SJSA1 (cell line): ENCODE results near the gene ANXA3. TPM values are rescaled to one million over a fixed set of nuclear protein-coding genes. Genes with fewer than 3 reads are reported as not detected.
"Not testable (repeated sequence)": the region's sequence is repeated elsewhere in the genome, so short reads cannot be mapped to it uniquely, and the experiment has no call there.

Experiments used
- DNase-seq, 2 experiments: peaks; one replicate each; pipeline ENCODE4 v3.0.0-alpha.2; 2015 to 2020; ENCODE audit warnings: low spot score in 2 of 2, low read depth in 1 of 2
- H3K27ac ChIP-seq: fragments of 250-450 bp; sonication (Bioruptor Pico); 2 replicates; pipeline ENCODE4 v1.5.1; 2020; ENCODE audit warnings: mild to moderate bottlenecking, moderate library complexity
- H3K27me3 ChIP-seq: fragments of 250-450 bp; sonication (Bioruptor Pico); replicated peaks from 2 replicates; pipeline ENCODE4 v1.5.1; 2020; ENCODE audit warnings: mild to moderate bottlenecking, moderate library complexity
- H3K36me3 ChIP-seq: fragments of 250-450 bp; sonication (Bioruptor Pico); 2 replicates; pipeline ENCODE4 v1.5.1; 2020; ENCODE audit warnings: mild to moderate bottlenecking
- H3K4me1 ChIP-seq: fragments of 250-450 bp; sonication (Bioruptor Pico); replicated peaks from 2 replicates; pipeline ENCODE4 v1.6.1; 2021; ENCODE audit warnings: mild to moderate bottlenecking
- H3K4me3 ChIP-seq: fragments of 250-450 bp; sonication (Bioruptor Pico); 2 replicates; pipeline ENCODE4 v1.5.1; 2020; ENCODE audit warnings: mild to moderate bottlenecking
- H3K9me3 ChIP-seq: fragments of 250-450 bp; sonication (Bioruptor Pico); replicated peaks from 2 replicates; pipeline ENCODE4 v1.5.1; 2020; ENCODE audit warnings: mild to moderate bottlenecking
- total RNA-seq: library from RNA; depleted of rRNA; stranded (reverse); fragments of >200 nt; shearing (Covaris generic); gene quantifications from 2 replicates; pipeline ENCODE4 v1.2.3, GENCODE V29; 2014

ANXA3 gene
- total RNA-seq, 1 experiment from 2014 or later = 87.5 TPM

- peaks cover 32% of the 10 kb centered on the region for H3K4me1 ChIP-seq
- no peak overlapping the region for H3K4me3 ChIP-seq
- H3K27ac ChIP-seq = no peak overlapping the region
- H3K27me3 ChIP-seq = no peaks in the 10 kb centered on the region
- H3K36me3 ChIP-seq = no peaks in the 10 kb centered on the region
- H3K9me3 ChIP-seq = peaks cover 4% of the 10 kb centered on the region
- no peak for DNase-seq
Measured at GRCh38 chr4:78527103-78527502, 24.5 kb upstream of the ANXA3 start.

GRCh38 chr4:78527555-78527954 lies 24.0 kb upstream of the ANXA3 start:
- Histone ChIP-seq H3K9me3 (peaks cover 4% of the 10 kb centered on the region), H3K36me3 (no peaks in the 10 kb centered on the region), H3K27ac (no peak overlapping the region), H3K4me1 (peaks cover 32% of the 10 kb centered on the region), H3K4me3 (no peak overlapping the region), H3K27me3 (no peaks in the 10 kb centered on the region)
- no peak for DNase-seq

- no peak overlapping the region for H3K4me3 ChIP-seq
- H3K4me1 ChIP-seq = peaks cover 32% of the 10 kb centered on the region
- H3K27ac ChIP-seq = peak overlapping the region; percentile 88
- H3K27me3 ChIP-seq = no peaks in the 10 kb centered on the region
- DNase-seq = no peak
- H3K9me3 ChIP-seq = peaks cover 4% of the 10 kb centered on the region
- H3K36me3 ChIP-seq = no peaks in the 10 kb centered on the region
Measured at GRCh38 chr4:78528327-78528726, 23.2 kb upstream of the ANXA3 start.

- Histone ChIP-seq H3K36me3 (no peaks in the 10 kb centered on the region), H3K9me3 (peaks cover 4% of the 10 kb centered on the region), H3K27me3 (no peaks in the 10 kb centered on the region), H3K4me3 (no peak overlapping the region), H3K27ac (peak overlapping the region; percentile 88), H3K4me1 (peaks cover 45% of the 10 kb centered on the region)
- DNase-seq = peak in 1 of 2 experiments; percentile 72
Measured at GRCh38 chr4:78529569-78530209, 21.9 kb upstream of the ANXA3 start.

GRCh38 chr4:78532046-78532445 lies 19.5 kb upstream of the ANXA3 start:
- Histone ChIP-seq H3K27ac (no peak overlapping the region), H3K4me3 (no peak overlapping the region), H3K27me3 (no peaks in the 10 kb centered on the region), H3K9me3 (peaks cover 4% of the 10 kb centered on the region), H3K36me3 (no peaks in the 10 kb centered on the region), H3K4me1 (peaks cover 49% of the 10 kb centered on the region)
- DNase-seq = no peak

GRCh38 chr4:78533854-78534253 lies 17.7 kb upstream of the ANXA3 start:
- DNase-seq = no peak
- no peaks in the 10 kb centered on the region for H3K27me3 ChIP-seq
- peaks cover 4% of the 10 kb centered on the region for H3K9me3 ChIP-seq
- H3K4me3 ChIP-seq = no peak overlapping the region
- peaks cover 35% of the 10 kb centered on the region for H3K4me1 ChIP-seq
- no peaks in the 10 kb centered on the region for H3K36me3 ChIP-seq
- H3K27ac ChIP-seq = peak overlapping the region; percentile 77

- no peaks in the 10 kb centered on the region for H3K36me3 ChIP-seq
- peak overlapping the region; percentile 77 for H3K27ac ChIP-seq
- DNase-seq = peak; percentile 43 to 57
Measured at GRCh38 chr4:78534286-78534955, 17.1 kb upstream of the ANXA3 start.

GRCh38 chr4:78542373-78542772 lies 9.2 kb upstream of the ANXA3 start:
- Histone ChIP-seq H3K27ac (no peak overlapping the region), H3K4me3 (no peak overlapping the region), H3K9me3 (no peaks in the 10 kb centered on the region; the same call in 1 of the 2 replicates), H3K36me3 (no peaks in the 10 kb centered on the region), H3K4me1 (peaks cover 30% of the 10 kb centered on the region), H3K27me3 (no peaks in the 10 kb centered on the region)
- no peak for DNase-seq

More at GRCh38 chr4:78534286-78534955, 17.1 kb upstream of the ANXA3 start:
- Histone ChIP-seq H3K27me3 (no peaks in the 10 kb centered on the region), H3K4me1 (peaks cover 29% of the 10 kb centered on the region), H3K9me3 (peaks cover 4% of the 10 kb centered on the region), H3K4me3 (no peak overlapping the region)

- Histone ChIP-seq H3K36me3 (no peaks in the 10 kb centered on the region), H3K4me3 (no peak overlapping the region), H3K9me3 (no peaks in the 10 kb centered on the region; the same call in 1 of the 2 replicates), H3K27me3 (no peaks in the 10 kb centered on the region), H3K4me1 (peaks cover 30% of the 10 kb centered on the region), H3K27ac (no peak overlapping the region)
- DNase-seq = no peak
Measured at GRCh38 chr4:78543424-78544125, 8.0 kb upstream of the ANXA3 start.

GRCh38 chr4:78544678-78545077 lies 6.9 kb upstream of the ANXA3 start:
- no peaks in the 10 kb centered on the region; the same call in 1 of the 2 replicates for H3K9me3 ChIP-seq
- no peak for DNase-seq
- no peak overlapping the region for H3K27ac ChIP-seq
- no peaks in the 10 kb centered on the region for H3K36me3 ChIP-seq
- no peak overlapping the region for H3K4me3 ChIP-seq
- no peaks in the 10 kb centered on the region for H3K27me3 ChIP-seq
- peaks cover 30% of the 10 kb centered on the region for H3K4me1 ChIP-seq

GRCh38 chr4:78545275-78546246 lies 6.0 kb upstream of the ANXA3 start:
- Histone ChIP-seq H3K4me1 (peaks cover 30% of the 10 kb centered on the region), H3K27me3 (no peaks in the 10 kb centered on the region), H3K9me3 (no peaks in the 10 kb centered on the region; the same call in 1 of the 2 replicates), H3K36me3 (no peaks in the 10 kb centered on the region), H3K4me3 (no peak overlapping the region), H3K27ac (no peak overlapping the region)
- no peak for DNase-seq

- H3K4me3 ChIP-seq, H3K27me3 ChIP-seq, H3K27ac ChIP-seq, DNase-seq, H3K9me3 ChIP-seq, H3K36me3 ChIP-seq: not testable (repeated sequence)
- peaks cover 43% of the 10 kb centered on the region for H3K4me1 ChIP-seq
Measured at GRCh38 chr4:78547899-78548298, 3.7 kb upstream of the ANXA3 start.

- H3K27ac ChIP-seq, H3K9me3 ChIP-seq, H3K36me3 ChIP-seq, H3K4me3 ChIP-seq, H3K27me3 ChIP-seq, DNase-seq: not testable (repeated sequence)
- peaks cover 43% of the 10 kb centered on the region for H3K4me1 ChIP-seq
Measured at GRCh38 chr4:78548889-78549288, 2.7 kb upstream of the ANXA3 start.
